ENCODE results near the gene MCCC2.

MCCC2 gene

DNA sequence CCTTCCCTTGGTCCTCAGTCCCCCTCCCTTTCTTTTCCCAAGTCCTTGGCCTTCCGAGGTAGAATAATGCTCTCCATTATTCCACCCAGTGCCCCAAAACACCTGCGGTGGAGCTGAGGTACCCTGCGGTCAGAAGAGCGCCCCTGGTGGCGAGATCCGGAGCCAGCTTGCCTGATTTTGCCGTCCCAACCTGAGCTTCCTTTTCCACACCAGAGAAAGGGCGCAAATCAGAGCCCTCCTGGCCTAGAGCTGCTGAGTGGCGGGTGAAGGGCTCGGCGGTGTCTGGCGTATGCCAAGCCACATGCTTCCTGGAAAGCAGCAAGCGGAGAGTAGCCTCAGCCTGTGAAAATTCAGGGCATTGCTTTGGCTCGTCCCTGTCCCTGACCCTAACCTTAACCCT, 110.8 kb downstream of the MCCC2 start:
- ChIA-PET CTCF (interaction anchor here (1.3 to 2.4 kb wide), 2 partner anchors 8 to 57 kb away, joined by 4 to 7 read pairs; no protein-coding TSS in a partner anchor), POLR2A (no interaction called here)
- TF ChIP-seq, protein P1, sequence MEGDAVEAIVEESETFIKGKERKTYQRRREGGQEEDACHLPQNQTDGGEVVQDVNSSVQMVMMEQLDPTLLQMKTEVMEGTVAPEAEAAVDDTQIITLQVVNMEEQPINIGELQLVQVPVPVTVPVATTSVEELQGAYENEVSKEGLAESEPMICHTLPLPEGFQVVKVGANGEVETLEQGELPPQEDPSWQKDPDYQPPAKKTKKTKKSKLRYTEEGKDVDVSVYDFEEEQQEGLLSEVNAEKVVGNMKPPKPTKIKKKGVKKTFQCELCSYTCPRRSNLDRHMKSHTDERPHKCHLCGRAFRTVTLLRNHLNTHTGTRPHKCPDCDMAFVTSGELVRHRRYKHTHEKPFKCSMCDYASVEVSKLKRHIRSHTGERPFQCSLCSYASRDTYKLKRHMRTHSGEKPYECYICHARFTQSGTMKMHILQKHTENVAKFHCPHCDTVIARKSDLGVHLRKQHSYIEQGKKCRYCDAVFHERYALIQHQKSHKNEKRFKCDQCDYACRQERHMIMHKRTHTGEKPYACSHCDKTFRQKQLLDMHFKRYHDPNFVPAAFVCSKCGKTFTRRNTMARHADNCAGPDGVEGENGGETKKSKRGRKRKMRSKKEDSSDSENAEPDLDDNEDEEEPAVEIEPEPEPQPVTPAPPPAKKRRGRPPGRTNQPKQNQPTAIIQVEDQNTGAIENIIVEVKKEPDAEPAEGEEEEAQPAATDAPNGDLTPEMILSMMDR (IDR thresholded peaks at IDR 0.05; ENCODE audit: control extremely low read depth, extremely low read depth, low read depth, missing control alignments), result no peak
- DNase-seq (ENCODE audit: extremely low spot score), result no peak

DNA sequence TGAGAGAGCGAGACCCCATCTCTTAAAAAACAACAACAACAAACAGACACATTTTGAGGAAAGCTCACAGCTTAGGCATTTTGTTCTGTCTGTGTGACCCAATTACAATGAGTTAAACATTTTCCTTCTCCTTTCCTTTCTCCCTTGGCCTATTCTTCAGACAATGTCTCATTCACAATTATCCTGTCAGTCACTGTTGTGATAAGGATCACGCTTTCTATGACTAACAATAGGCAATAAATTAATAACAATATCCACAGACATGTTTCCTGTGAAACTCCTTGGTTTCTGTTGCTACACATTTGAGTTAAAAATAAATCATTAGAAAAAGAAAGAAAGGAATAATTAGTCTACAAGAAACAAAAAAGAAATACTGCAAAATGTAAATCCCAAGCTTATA, 112.1 kb downstream of the MCCC2 start:
- TF ChIP-seq, protein P1 (IDR thresholded peaks at IDR 0.05; ENCODE audit: control extremely low read depth, extremely low read depth, low read depth, missing control alignments), result no peak
- CTCF ChIA-PET, result interaction anchor here (1.1 kb wide), 1 partner anchor 13 kb away, joined by 4 read pairs; no protein-coding TSS in a partner anchor
- no peak for DNase-seq (ENCODE audit: extremely low spot score)
- POLR2A ChIA-PET, result no interaction called here

DNA sequence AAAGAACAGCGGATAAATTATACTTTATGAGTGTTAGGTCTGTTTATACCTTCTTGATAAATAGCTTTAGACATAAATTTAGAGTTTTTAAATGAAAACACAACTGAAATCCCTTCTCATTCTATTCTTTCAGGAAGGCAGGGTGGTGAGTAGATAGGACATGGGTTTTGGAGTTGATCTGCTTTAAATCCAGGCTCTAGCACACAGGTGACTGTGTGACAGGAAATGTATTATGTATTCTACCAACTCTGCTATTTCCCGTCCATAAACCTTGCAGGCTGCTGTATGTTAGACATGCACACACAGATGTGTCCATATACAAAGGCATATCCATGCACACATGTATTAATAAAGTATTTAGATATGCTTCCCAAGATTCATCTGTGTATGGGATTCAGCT, 112.6 kb downstream of the MCCC2 start:
- TF ChIP-seq, protein P1 (IDR thresholded peaks at IDR 0.05; ENCODE audit: control extremely low read depth, extremely low read depth, low read depth, missing control alignments), result no peak
- ChIA-PET CTCF (no interaction called here), POLR2A (no interaction called here)
- no peak for DNase-seq (ENCODE audit: extremely low spot score)

DNA sequence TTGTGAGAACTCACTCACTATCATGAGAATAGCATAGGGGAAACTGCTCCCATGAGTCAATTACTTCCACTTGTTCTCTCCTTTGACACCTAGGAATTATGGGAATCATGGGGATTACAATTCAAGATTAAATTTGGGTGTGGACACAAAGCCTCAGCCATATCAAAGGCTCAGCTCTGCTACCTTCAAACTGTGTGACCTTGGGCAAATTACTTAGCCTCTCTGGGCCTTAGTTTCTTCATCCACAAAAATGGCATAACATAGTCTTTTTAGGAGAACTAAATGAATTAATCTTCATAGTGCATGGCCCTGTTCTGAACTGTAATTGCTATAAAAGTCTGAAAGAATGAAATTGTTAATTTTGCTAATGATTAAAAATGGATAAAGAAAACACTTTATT, 113.7 kb downstream of the MCCC2 start:
- CTCF ChIA-PET, result no interaction called here
- TF ChIP-seq, protein P1 (IDR thresholded peaks at IDR 0.05; ENCODE audit: control extremely low read depth, extremely low read depth, low read depth, missing control alignments), result no peak
- POLR2A ChIA-PET, result no interaction called here
- no peak for DNase-seq (ENCODE audit: extremely low spot score)

DNA sequence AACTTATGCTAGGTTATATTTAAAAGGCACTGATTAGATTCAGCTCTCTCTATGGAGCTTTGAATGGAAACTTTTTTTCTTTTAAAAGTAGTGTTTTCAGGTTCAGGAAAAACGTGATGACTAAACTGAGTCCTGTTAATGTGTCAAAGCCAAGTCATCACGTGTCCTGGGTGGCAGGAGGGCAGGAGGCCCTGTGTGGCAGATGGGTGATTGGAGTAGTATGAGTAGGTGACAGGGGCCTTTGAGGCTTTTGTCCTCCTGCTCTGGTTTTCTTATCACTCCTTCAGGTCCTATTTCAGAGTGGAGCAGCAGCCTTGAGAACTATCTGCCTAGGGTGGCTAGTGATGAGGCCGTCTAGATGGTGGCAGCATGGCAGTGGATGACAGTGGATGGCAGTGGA, 114.3 kb downstream of the MCCC2 start:
- DNase-seq (ENCODE audit: extremely low spot score), result no peak
- ChIA-PET POLR2A (no interaction called here), CTCF (no interaction called here)
- TF ChIP-seq, protein P1 (IDR thresholded peaks at IDR 0.05; ENCODE audit: control extremely low read depth, extremely low read depth, low read depth, missing control alignments), result no peak

DNA sequence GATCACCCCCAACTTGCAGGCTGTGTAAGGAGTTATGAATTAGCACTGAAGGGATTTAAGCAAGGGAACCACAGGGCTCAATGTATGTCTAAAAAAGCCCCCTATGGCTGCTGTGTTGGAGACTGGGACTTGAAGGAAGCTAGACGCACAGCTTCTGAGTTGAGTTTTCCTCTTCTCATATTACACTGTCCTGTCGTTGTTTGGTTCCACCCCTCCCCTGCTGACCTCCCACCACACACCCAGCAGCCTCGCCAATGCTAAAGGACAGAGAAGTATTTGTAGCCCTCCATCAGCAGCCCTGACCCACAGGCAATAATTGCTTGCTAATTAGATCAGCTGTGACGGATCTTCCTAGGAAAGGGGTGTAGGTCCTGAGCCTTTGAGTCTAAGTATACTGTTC, 116.8 kb downstream of the MCCC2 start:
- POLR2A ChIA-PET, result no interaction called here
- DNase-seq (ENCODE audit: extremely low spot score), result no peak
- TF ChIP-seq, protein P1 (IDR thresholded peaks at IDR 0.05; ENCODE audit: control extremely low read depth, extremely low read depth, low read depth, missing control alignments), result no peak
- CTCF ChIA-PET, result interaction anchor here (1.3 to 2.8 kb wide), 2 partner anchors 11 to 12 kb away, joined by 3 to 9 read pairs; no protein-coding TSS in a partner anchor

DNA sequence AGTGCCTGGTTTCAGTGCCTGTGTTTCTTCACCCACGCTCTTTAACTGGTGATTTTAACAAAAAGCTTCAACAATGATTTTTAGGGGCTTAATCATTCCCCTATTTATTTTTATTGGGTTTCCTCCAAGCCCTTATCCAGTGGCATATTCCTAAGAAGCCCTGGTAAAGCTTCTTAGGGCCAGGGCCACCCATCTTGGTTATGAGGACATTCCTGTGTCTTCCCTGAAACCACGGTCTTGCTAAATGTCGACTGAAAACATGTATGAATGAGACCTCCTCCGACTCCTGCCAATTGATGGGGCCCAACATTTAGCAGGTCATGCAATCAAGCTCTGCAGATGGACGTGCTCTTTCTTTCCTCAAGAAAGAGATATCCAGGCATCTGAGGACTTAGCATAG, 118.3 kb downstream of the MCCC2 start:
- CTCF ChIA-PET, result interaction anchor here (0.7 to 1.6 kb wide), 7 partner anchors 8 to 105 kb away, joined by 3 to 7 read pairs (median 3); no protein-coding TSS in a partner anchor
- no peak for DNase-seq (ENCODE audit: extremely low spot score)
- POLR2A ChIA-PET, result no interaction called here
- TF ChIP-seq, protein P1 (IDR thresholded peaks at IDR 0.05; ENCODE audit: control extremely low read depth, extremely low read depth, low read depth, missing control alignments), result no peak
